Measurements from ENCODE around the gene IL31RA. TPM values are rescaled to one million over a fixed set of nuclear protein-coding genes. Genes with fewer than 3 reads are reported as not detected.
"Not testable (repeated sequence)": the region's sequence is repeated elsewhere in the genome, so short reads cannot be mapped to it uniquely, and the experiment has no call there.

The IL31RA gene
- total RNA-seq, 4 donors from 2014 or later, result not detected

- H3K27me3 ChIP-seq, result no peaks in the 10 kb centered on the region
- DNase-seq, result peak; percentile 83
- intact Hi-C loops (cut with DNase I; ENCODE audit: low total_unique reads) (no loop called here), in situ Hi-C loops (cut with MboI; ENCODE audit: low pct_ligation_motif_present in 1 of 4, low pct_unique_long_range_greater_than_20kb in 1 of 4, low sequenced_read_pairs in 3 of 4) (loop anchor here in 3 of 4 donors (10.0 to 25.0 kb wide), 3 partner anchors 251 to 901 kb away; no protein-coding TSS in a partner anchor)
- peak; percentile 53 to 80 (median 75) for TF ChIP-seq CTCF (IDR thresholded peaks at IDR 0.05)
- TF ChIP-seq POLR2AphosphoS5 (IDR thresholded peaks at IDR 0.05), result no peak
- peaks cover 0 to 44% (median 7%) of the 10 kb centered on the region in 4 donors for H3K36me3 ChIP-seq
- H3K4me1 ChIP-seq, result peaks cover 0 to 3% (median 0%) of the 10 kb centered on the region in 4 donors
- no peak overlapping the region for H3K27ac ChIP-seq
- 28 to 41% methylated on average over 3 of the region's 3 CpGs for whole genome bisulfite sequencing, 2 donors (ENCODE audit: low coverage in 1 of 2)
- no peak overlapping the region for H3K4me3 ChIP-seq
- H3K9me3 ChIP-seq, result no peaks in the 10 kb centered on the region
Measured at GRCh38 chr5:55936100-55936693, 85.0 kb downstream of the IL31RA start.

GRCh38 chr5:55937598-55937997 lies 86.4 kb downstream of the IL31RA start:
- intact Hi-C loops (cut with DNase I; ENCODE audit: low total_unique reads); H3K4me3 ChIP-seq; H3K4me1 ChIP-seq; H3K27ac ChIP-seq; H3K27me3 ChIP-seq; DNase-seq; H3K9me3 ChIP-seq: not testable (repeated sequence)
- in situ Hi-C loops (cut with MboI; ENCODE audit: low pct_ligation_motif_present in 1 of 4, low pct_unique_long_range_greater_than_20kb in 1 of 4, low sequenced_read_pairs in 3 of 4), result loop anchor here in 3 of 4 donors (10.0 to 25.0 kb wide), 3 partner anchors 250 to 900 kb away; no protein-coding TSS in a partner anchor
- peaks cover 0 to 54% (median 10%) of the 10 kb centered on the region in 4 donors for H3K36me3 ChIP-seq

GRCh38 chr5:55941154-55941553 lies 90.0 kb downstream of the IL31RA start:
- H3K4me1 ChIP-seq; H3K27me3 ChIP-seq; intact Hi-C loops (cut with DNase I; ENCODE audit: low total_unique reads); H3K9me3 ChIP-seq; DNase-seq; H3K4me3 ChIP-seq; H3K27ac ChIP-seq: not testable (repeated sequence)
- H3K36me3 ChIP-seq, result peaks cover 0 to 66% (median 15%) of the 10 kb centered on the region in 4 donors
- WGBS, 2 donors (ENCODE audit: low coverage in 1 of 2), result 94 to 100% methylated on average over 3 to 4 of the region's 4 CpGs
- in situ Hi-C loops (cut with MboI; ENCODE audit: low pct_ligation_motif_present in 1 of 4, low pct_unique_long_range_greater_than_20kb in 1 of 4, low sequenced_read_pairs in 3 of 4), result loop anchor here in 2 of 4 donors (25.0 kb wide), 2 partner anchors 246 to 896 kb away; no protein-coding TSS in a partner anchor

- TF ChIP-seq CTCF (IDR thresholded peaks at IDR 0.05) (no peak), POLR2A (IDR thresholded peaks at IDR 0.05) (no peak), EP300 (IDR thresholded peaks at IDR 0.05; ENCODE audit: low read depth) (no peak), POLR2AphosphoS5 (IDR thresholded peaks at IDR 0.05) (no peak)
- in situ Hi-C loops (cut with MboI; ENCODE audit: low pct_ligation_motif_present in 1 of 4, low pct_unique_long_range_greater_than_20kb in 1 of 4, low sequenced_read_pairs in 3 of 4) (no loop called here), intact Hi-C loops (cut with DNase I; ENCODE audit: low total_unique reads) (no loop called here)
- Histone ChIP-seq H3K4me1 (no peaks in the 10 kb centered on the region), H3K27me3 (no peaks in the 10 kb centered on the region), H3K36me3 (peaks cover 0 to 82% (median 40%) of the 10 kb centered on the region in 4 donors), H3K27ac (no peak overlapping the region), H3K9me3 (no peaks in the 10 kb centered on the region), H3K4me3 (no peak overlapping the region)
- no peak for DNase-seq
- 72 to 82% methylated on average over 1 of the region's 1 CpG for whole genome bisulfite sequencing, 2 donors (ENCODE audit: low coverage in 1 of 2)
Measured at GRCh38 chr5:55959208-55959607, 108.1 kb downstream of the IL31RA start.

GRCh38 chr5:55960779-55961178 lies 109.6 kb downstream of the IL31RA start:
- intact Hi-C loops (cut with DNase I; ENCODE audit: low total_unique reads) (loop anchor here (5.0 kb wide), 1 partner anchor 858 kb away; the partner anchor contains the start of gene GZMA), in situ Hi-C loops (cut with MboI; ENCODE audit: low pct_ligation_motif_present in 1 of 4, low pct_unique_long_range_greater_than_20kb in 1 of 4, low sequenced_read_pairs in 3 of 4) (no loop called here)
- H3K4me3 ChIP-seq, result no peak overlapping the region
- H3K27me3 ChIP-seq, result no peaks in the 10 kb centered on the region
- no peak for TF ChIP-seq POLR2AphosphoS5 (IDR thresholded peaks at IDR 0.05)
- no peak for TF ChIP-seq EP300 (IDR thresholded peaks at IDR 0.05; ENCODE audit: low read depth)
- TF ChIP-seq CTCF (IDR thresholded peaks at IDR 0.05), result no peak
- H3K36me3 ChIP-seq, result peaks cover 0 to 66% (median 31%) of the 10 kb centered on the region in 4 donors
- no peak overlapping the region for H3K27ac ChIP-seq
- no peaks in the 10 kb centered on the region for H3K4me1 ChIP-seq
- DNase-seq, result no peak
- H3K9me3 ChIP-seq, result no peaks in the 10 kb centered on the region
- WGBS, 2 donors (ENCODE audit: low coverage in 1 of 2), result 96% methylated on average over 7 of the region's 7 CpGs; no CpG with 5 or more reads in 1 of the 2 donors

Measured in transverse colon (tissue), 4 donors.